Measurements from ENCODE around the gene ATP9B.

The ATP9B gene

DNA sequence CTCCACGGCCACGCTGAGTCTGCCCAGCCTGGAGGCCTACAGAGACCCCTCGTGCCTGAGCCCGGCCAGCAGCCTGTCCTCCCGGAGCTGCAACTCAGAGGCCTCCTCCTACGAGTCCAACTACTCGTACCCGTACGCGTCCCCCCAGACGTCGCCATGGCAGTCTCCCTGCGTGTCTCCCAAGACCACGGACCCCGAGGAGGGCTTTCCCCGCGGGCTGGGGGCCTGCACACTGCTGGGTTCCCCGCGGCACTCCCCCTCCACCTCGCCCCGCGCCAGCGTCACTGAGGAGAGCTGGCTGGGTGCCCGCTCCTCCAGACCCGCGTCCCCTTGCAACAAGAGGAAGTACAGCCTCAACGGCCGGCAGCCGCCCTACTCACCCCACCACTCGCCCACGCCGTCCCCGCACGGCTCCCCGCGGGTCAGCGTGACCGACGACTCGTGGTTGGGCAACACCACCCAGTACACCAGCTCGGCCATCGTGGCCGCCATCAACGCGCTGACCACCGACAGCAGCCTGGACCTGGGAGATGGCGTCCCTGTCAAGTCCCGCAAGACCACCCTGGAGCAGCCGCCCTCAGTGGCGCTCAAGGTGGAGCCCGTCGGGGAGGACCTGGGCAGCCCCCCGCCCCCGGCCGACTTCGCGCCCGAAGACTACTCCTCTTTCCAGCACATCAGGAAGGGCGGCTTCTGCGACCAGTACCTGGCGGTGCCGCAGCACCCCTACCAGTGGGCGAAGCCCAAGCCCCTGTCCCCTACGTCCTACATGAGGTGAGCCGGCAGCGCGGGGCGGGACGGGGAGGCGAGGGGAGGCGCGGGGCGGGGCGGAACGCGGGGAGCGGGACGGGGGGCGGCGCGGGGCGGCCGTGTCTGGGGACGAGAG is 341.8 kb downstream of the ATP9B start:
- no peak for DNase-seq (ENCODE audit: low read depth)

DNA sequence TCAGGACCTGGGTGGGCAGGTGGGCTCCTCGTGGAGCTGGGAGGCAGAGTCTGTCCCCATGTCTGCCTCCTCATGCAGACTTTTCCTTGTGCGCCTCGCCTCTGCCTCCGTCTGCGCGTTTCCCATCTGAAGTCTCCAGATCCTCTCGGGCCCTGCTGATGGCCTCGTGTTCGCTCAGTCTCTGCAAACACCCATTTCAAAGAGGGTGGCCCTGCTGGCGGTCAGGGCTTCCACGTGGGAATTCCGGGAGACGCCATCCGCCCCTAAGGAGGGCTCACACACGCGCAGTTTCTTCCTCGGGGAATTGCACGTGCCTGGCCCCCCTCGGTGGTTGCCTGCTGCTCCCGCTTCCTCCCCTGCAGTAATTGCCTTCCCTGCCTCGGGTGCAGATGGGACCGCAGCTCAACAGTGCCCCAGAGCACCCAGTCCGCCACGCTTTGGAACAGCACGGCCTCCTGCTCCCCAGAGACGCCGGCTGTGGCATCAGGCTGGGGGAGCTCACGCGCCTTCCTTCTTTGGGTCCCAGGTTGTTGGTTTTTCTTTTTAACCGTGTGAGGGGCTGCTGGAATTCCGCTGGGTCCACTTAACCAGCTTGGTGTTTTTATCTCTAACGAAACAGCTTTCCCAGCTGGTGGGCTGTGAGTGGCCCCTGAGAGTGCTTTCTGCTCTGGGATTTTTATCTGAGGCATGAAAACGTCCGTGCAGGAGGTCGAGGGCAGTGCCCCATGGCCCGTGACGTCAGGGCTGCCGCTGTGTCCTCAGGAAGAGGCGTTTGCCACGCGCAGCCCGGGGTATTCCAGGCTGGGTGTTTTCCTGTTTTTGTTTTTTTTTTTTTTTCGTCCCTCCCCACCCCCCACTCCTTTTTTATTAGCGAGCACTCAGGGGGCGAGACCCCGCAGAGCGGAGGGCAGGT is 342.7 kb downstream of the ATP9B start:
- DNase-seq (ENCODE audit: low read depth): no peak

DNA sequence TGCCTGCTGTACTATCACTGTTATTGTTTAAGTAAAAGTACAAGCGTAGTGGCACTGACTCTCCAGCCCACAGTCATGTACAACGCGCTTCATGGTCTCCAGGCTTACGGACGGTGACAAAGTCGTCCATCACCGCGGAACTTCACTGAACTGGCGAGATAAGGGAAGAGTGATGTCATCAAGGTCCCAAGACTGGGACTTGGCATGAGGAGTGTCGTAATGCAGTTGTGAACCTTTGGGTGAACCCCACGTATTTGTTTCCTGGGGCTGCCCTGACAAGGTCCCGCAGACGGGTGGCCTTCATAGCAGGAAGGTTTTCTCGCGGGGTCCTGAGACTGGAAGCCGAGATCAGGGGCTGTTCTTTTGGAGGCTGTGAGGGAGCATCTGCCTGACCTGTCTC is 343.8 kb downstream of the ATP9B start:
- no peak for DNase-seq (ENCODE audit: low read depth)

DNA sequence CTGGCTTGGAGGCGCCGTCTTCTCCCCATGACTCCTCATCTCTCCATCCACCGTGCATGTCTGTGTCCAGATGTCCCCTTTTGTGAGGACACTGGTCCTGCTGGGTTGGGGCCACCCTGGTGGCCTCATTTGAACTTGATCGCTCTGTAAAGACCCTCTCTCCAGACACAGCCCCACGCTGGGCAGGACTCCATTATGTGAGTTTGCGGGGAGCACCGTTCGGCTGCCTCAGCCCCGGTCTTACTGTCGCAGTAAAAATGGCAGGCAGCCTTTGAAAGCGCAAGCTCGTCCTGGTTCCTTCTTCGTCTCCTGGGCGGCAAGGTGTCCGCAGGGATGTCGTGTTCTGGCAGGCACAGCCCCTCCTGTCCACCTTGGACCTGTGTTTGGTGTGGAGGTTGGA is 344.2 kb downstream of the ATP9B start:
- DNase-seq (ENCODE audit: low read depth): no peak

DNA sequence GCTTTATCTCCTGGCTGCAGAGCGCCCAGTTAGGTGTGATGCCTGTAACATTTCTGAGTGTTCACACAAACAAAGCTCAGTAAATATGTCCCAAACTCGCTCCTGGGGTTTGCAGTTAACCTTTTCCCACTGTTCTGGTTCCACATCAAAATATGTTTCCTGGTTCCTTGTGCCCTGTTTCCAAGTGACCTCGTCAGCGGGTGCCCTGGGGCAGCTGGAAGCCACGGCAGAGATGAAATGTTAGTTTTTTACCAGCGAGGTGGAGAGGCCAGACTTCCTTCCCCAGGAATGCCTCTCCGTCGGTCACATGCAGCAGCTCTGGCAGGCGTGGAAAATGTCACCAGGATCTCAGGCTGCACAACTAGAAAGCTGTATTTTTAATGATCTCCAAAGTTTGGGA is 344.7 kb downstream of the ATP9B start:
- DNase-seq (ENCODE audit: low read depth): no peak

DNA sequence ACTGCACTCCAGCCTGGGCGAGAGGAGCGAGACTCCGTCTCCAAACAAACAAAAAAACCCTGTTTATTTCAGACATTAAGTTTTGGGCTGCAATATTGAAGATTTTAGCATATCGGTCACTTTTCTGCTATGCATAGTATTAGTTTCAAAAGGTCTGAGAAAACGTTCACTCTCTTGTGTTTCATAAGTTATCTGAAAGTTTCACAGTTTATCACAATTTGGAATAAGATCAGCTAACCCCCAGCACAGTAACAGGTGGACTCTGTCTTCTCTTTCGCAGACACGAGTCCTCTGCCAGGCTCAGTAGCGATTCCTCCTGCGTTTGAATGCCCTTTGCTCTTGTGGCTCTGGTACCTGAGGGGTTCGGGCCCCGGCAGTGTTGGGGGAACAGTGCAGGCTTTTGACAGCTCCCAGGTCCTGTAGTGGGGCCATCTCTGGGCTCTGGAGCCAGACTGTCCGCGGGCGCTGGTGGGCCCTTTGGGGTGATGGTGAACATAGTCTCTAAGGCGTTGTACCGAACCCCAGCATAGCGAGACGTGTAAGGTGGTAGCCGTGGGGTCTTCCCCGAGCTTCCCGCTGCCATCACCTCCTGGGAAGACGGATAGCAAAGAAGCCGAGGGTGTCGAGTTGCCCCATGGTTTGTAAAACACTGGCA is 347.0 kb downstream of the ATP9B start:
- no peak for DNase-seq (ENCODE audit: low read depth)

DNA sequence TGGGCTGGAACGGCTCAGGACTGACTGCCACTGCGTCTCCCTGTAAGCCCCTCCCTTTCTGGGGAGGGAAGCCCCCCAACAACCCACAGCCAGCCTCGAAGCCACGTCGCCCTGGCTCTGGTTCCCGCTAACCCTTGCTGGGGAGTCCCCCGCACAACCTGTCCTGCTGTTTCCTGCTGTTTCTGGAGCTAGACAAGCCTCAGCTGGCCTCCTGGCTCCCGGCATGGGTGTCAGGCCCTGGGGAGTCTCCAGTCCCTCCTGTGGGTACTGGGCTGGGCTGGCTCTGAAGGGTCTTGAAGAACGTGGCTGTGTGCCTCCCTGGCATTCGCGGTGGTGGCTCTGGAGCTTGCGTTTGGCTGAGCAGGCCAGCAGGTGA is 347.5 kb downstream of the ATP9B start:
- DNase-seq (ENCODE audit: low read depth): no peak

DNA sequence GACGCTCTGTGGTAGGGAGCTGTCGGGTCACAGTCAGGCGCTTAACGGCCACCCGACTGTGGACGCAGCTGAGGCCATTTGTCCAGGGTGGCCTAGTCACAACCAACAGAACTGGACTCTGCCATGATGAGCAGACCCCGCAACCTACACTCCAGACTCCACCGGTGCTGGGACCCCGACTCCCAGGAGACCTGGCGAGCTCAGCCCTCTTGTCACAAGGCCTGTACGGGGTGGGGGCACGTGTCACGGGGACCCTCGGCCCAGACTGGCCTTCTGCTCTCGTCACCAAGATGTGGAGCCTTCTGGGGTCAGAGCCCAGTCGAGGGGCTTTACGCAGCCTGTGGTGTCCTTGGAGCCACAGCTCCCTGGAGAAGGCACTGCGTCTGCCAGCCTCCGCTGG is 349.0 kb downstream of the ATP9B start:
- DNase-seq (ENCODE audit: low read depth): no peak

DNA sequence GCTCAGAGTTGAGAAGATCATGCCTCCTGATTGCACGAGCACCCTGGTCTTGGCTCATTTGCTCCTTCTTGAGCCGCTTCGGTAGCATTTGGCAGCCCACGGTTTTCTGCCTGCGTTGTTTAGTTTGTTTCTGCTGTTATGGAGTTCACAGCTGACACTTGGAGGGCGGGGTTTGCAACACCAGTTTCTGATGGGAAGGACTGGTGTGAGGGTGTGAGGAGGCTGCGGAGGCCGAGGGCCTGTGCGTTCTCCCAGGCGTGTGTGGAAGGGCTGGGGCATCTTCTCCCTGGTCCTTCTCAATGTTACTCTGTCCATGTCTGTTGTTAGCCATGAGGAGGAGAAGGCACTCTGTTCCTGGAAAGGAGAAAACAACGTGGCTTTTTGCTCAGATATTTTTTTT is 349.4 kb downstream of the ATP9B start:
- DNase-seq (ENCODE audit: low read depth): no peak

DNA sequence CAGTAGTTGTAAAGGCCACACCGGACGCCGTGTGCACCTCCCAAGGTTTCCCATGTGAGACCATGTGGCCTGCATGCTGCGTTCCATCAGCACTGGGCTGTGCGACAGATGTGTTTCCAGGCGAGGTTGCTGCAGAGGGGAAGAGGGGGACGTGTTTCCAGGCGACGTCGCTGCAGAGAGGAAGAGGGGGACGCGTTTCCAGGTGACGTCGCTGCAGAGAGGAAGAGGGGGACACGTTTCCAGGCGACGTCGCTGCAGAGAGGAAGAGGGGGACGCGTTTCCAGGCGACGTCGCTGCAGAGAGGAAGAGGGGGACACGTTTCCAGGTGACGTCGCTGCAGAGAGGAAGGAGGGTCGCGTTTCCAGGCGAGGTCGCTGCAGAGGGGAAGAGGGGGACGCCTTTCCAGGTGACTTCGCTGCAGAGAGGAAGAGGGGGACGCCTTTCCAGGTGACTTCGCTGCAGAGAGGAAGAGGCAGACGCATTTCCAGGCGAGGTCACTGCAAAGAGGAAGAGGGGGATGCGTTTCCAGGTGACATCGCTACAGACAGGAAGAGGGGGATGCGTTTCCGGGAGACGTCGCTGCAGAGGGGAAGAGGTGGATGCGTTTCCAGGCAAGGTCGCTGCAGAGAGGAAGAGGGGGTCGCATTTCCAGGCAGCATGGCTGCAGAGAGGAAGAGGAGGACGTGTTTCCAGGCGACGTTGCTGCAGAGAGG is 351.0 kb downstream of the ATP9B start:
- no peak for DNase-seq (ENCODE audit: low read depth)

DNA sequence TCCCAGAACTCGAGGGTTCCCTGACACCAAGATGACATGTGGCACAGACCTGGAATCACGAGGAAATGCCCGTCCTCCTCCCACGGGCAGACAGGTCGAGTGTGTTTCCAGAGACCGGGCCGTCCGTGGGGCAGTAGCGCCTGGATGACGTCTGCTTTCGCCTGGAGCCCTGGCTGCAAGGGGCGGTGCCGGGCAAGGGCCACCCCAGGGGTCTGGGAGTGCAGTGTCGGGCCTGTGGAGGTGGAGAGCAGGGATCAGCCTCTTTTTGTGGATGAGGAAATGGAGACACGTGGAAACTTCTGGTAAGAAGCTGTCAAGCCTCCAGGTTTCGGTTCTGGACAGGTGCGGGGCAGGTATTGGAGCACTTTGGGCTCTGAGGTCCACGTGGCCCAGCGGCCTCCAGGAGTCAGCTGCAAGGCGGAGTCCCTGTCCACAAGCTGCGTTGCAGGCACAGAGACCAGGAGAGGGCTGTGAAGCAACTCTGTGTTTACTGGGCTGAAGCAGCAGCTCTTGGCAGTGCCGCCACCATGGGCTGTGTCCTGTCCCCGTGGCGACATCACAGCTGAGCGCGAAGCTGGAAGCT is 352.2 kb downstream of the ATP9B start:
- DNase-seq (ENCODE audit: low read depth): no peak

DNA sequence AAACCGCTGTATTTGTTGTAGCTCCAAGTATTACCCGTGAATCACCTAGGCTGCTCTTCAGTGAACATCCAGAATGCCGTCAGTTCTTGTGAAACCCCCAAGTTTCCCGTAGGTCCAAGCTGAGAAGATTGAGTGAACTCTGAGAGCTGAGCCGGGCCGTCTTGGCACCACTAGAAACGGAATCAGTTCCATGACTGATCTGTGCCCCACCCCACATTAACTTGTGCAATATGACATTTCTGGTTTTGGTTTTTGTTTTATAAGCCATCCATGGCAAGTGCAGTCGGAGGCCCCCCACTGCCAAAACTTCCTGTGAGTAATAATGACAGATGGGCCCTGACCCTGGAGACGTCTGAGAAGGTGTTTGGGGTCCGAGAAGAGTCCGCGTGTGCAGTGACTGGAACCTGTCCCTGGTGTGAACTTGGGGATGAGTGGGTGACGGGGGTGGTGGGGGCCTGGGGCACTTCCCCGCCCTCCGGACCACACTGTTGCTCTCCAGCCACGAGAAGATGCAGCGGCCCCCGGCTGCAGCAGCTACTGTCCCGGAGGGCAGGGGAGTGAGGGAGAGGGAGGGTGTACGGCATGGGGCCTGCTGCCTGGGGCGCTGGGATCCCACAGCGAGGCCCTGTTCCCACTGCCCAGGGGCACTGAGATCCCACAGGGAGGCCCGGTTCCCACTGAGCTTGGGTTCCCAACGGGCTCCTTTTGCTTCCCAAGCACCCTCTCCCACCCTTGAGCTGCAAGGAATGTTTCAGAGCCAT is 353.0 kb downstream of the ATP9B start:
- DNase-seq (ENCODE audit: low read depth): no peak

DNA sequence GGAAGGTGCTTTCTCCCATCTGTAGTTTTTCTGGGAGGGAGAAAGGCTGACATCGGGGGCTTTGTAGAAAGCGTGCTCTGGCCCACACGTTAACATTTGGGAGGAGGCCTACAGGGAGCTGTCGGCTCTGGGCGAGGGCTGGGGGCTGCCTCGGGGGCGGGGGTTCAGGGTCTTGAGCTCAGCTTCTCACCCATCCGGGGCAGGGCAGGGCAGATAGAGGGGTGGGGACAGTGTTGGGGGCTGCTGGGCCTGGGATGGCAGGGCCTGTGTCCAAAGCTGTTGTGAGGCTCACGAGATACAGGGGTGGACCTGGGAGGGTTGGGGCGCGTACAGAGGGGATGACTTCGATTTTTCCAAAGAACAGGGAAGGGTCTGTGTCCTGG is 353.6 kb downstream of the ATP9B start:
- no peak for DNase-seq (ENCODE audit: low read depth)

DNA sequence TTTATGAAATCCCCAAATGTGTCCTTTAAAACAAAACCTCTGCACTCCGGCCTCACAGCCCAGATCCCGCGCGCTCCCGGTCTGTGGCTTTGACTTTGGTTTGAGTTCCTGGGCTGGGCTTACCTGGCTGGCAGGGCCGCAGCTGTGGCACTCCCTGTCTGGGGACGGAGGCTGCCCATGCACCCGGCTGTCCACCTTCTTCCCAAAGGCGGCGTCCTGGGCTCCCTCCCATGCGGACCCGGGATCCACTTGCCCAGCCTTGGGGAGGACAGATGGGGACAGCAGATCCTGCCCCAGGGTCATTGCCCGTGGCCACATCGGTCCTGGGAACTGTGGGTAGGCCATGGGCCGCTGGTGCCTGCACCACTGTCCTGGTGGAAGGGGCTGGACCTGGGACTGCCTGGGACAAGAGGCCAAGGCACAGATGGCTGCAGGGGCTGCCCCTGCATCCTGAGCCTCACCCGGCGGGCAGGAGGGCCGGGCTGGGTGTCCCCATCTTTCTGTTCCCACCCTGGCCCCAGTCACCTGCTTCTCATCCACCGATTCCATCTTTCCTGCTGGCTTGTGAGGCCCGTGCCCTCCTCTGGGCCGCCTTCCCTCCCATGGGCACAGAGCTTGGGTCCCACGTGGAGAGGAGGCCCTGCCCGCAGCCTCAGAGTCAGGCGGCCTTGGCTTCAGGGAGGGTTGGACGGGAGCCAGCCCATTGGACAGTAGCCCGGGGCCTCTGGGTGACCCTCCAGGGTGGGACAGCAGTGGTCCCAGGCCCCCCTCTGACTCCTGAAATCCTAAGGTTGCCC is 354.2 kb downstream of the ATP9B start:
- DNase-seq (ENCODE audit: low read depth): no peak

DNA sequence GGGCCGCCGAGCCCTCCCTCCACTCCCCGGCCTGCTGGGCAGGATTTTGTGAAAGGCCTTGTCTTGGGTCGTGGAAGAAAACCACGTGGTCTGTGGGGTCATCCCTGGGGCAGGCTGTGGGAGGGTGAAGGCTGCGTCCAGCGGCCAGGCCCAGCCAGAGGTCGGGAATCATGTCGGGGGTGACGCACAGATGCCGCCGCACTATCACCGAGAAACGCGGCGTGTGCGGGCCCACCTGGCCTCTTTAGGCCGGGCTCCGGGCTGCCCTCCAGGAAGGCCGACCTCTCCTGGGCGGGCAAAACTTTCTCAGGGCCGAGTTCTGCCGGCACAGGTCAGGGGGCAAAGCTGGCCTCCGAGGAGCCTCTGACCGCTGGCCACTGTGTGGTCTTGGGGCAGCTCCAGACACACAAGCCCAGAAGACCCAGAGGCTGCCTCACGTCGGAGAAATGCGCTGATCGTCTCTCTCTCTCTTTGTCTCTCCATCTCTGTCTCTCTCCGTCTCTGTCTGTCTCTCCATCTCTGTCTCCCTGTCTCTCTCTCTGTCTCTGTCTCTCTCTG is 354.9 kb downstream of the ATP9B start:
- DNase-seq (ENCODE audit: low read depth): no peak

DNA sequence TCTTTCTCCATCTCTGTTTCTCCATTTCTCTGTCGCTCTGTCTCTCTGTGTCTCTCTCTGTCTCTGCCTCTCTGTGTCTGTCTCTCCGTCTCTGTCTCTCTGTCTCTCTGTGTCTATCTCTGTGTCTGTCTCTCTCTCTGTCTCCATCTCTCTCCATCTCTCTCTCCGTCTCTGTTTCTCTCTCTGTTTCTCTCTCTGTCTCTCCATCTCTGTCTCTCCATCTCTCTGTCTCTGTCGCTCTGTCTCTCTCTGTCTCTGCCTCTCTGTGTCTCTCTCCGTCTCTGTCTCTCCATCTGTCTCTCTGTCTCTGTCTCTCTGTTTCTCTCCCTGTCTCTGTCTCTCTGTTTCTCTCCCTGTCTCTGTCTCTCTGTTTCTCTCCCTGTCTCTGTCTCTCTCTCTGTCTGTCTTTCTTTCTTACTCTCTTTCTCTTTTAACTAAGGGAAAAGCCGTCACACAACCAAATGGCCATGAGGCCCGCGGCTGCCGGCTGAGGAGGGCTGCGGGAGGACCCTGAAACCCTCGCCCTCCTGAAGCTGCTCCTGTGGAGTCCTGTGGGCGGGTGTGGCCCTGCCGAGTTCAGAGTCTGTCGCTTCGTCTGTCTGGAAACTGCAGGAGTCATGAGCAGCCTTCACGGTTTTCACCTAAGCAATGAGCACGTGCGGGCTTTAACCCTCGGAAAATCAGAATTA is 355.8 kb downstream of the ATP9B start:
- no peak for DNase-seq (ENCODE audit: low read depth)

DNA sequence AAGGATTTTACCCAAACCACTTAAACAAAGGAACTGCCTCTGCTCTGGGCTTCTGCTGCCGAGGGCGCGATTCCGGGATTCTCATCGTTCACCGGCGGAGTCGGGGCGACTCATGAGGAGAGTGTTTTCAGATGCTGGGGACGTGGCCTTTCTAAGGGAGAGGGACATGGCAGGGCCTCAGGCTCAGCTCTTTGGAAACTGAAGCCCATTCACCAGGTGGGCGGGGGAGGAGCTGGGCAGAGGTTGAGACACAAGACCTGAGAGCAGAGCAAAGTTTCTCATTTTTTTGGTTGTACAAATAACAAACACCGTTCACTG is 356.3 kb downstream of the ATP9B start:
- no peak for DNase-seq (ENCODE audit: low read depth)

DNA sequence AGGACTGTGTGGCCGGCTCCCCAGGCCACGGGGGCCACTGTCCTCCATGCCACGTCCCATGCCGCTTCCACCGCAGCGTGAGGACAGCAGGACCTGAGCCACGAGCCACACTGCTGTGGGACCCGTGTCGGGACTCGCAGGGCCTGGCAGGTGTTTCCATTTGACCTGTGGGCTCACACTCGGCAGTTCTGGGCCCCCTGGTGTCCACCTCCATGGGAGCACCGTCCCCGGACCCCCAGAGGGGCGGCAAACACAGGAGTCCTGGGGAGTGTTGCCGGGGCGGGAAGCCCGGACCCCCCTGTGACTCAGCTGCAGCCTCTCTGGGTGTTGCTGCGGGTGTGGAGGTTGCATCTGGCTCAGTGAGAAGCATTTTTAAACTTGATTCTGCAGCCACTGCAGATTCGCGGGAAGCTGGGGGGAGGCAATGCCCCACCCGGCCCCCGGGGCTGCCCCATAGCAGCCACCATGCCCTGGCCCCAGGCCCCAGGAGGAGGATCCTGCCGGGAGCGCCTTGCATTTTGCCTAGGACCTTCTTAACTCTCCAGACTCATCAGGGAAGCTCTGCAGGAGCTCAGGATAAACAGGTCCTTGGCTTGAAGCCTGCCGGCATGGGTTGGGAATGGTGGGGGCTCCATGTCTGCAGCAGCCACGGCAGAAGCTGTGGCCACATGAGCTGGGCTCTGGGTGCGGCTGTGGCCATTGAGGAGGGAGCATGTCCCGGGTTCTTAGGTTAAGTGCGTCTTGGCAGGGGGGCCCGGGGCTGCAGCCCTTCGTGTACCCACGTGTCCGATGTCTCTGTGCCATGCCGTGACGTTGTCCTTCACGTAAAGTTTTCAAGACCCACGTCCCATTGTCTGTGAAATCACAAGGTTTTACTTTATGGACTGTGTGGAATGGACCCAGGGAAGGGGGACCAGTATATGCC is 357.4 kb downstream of the ATP9B start:
- no peak for DNase-seq (ENCODE audit: low read depth)
